Epithelial cell of umbilical artery (primary cell): ENCODE measurements around the gene SIGLEC14. TPM values are rescaled to one million over a fixed set of nuclear protein-coding genes. Genes with fewer than 3 reads are reported as not detected.

ENCODE experiments used
- total RNA-seq: library from RNA; depleted of rRNA; stranded (reverse); fragments of >200 nt; gene quantifications from 2 replicates; pipeline ENCODE4 v1.2.3, GENCODE V29; 2014

Gene SIGLEC14
- total RNA-seq = not detected in 2 replicates

DNA sequence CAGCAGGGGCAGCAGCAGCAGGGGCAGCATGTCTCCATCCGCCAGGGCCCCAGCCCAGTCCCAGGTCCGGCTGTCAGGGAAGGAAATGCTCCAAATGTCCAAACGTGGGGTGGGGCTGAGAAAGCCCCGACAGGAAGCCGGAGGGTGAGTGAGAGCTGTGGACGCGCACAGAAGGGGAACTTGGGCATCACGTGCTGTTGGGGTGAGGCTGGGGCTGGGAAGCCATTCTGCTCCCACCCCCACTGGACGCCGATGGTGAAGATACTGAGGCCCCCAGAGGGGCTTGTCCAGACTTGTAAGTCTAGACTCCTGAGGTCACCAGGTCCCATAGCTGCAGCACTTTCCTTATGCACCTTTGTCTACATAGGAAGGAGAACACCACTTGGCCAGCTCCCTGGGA is at the start of gene SIGLEC14:
TSS of gene SIGLEC14 (minus strand) at position 96 of the 400 bp plus-strand sequence. CDS start at position 30, 66 bp downstream.

GRCh38 chr19:51693260-51693659 is 46.6 kb upstream of the SIGLEC14 start, which contains the start of gene SPACA6:
TSS of gene SPACA6 (plus strand) at chr19:51693330. CDS start at chr19:51693527, 197 bp downstream.

DNA sequence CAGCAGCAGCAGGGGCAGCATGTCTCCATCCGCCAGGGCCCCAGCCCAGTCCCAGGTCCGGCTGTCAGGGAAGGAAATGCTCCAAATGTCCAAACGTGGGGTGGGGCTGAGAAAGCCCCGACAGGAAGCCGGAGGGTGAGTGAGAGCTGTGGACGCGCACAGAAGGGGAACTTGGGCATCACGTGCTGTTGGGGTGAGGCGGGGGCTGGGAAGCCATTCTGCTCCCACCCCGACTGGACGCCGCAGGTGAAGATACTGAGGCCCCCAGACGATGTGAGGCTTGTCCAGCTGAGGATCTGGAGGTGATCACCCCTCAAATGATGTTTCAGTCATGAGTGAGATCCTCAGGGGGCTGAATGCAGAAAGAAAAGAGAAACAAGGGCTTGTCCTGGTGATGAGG is 16.3 kb downstream of the SIGLEC14 start, which contains the start of gene SIGLEC5:
TSS of gene SIGLEC5 (minus strand) at position 87 of the 400 bp plus-strand sequence. CDS start at position 21, 66 bp downstream.

Other genes starting within 250 kb of the SIGLEC14 start
- not detected in 2 replicates for gene SIGLEC10, start 229.2 kb downstream of the SIGLEC14 start, total RNA-seq
- gene SIGLEC8, start 188.4 kb downstream of the SIGLEC14 start, total RNA-seq = not detected in 2 replicates
- not detected in 2 replicates for gene CEACAM18, start 168.3 kb downstream of the SIGLEC14 start, total RNA-seq
- gene SIGLEC12, start 145.0 kb downstream of the SIGLEC14 start, total RNA-seq = not detected in 2 replicates
- not detected in 2 replicates for gene SIGLEC6, start 115.2 kb downstream of the SIGLEC14 start, total RNA-seq
- gene ZNF175, start 75.5 kb downstream of the SIGLEC14 start, total RNA-seq = 2.9 and 6.1 TPM in 2 replicates
- gene SIGLEC5, start 16.4 kb downstream of the SIGLEC14 start, total RNA-seq = not detected in 2 replicates
- 5.2 and 9.4 TPM in 2 replicates for gene SPACA6, start 46.5 kb upstream of the SIGLEC14 start, total RNA-seq
- under 0.01 and 0.15 TPM in 2 replicates for gene HAS1, start 77.2 kb upstream of the SIGLEC14 start, total RNA-seq
- gene FPR1, start 105.1 kb upstream of the SIGLEC14 start, total RNA-seq = not detected in 2 replicates
- not detected in 2 replicates for gene FPR2, start 114.4 kb upstream of the SIGLEC14 start, total RNA-seq
- gene FPR3, start 148.3 kb upstream of the SIGLEC14 start, total RNA-seq = under 0.01 TPM in 1 of 2 replicates, not detected in the other
- gene ZNF577, start 241.1 kb upstream of the SIGLEC14 start, total RNA-seq = 3.9 and 5.2 TPM in 2 replicates